Tibial nerve (tissue), 4 donors: ENCODE measurements around the gene FHOD1.

Experiments used
- EP300 ChIP-seq, 2 donors: sonication (generic); formaldehyde crosslinking; IDR thresholded peaks; one replicate each; pipeline ENCODE4 v1.6.1; 2017; ENCODE audit warnings: antibody characterized with exemption in 2 of 2, mild to moderate bottlenecking in 1 of 2
- POLR2A ChIP-seq, 2 donors: fragments of 450-650 bp; IDR thresholded peaks; one replicate each; pipeline ENCODE4 v1.6.1; 2017; ENCODE audit warnings: antibody characterized with exemption in 2 of 2, mild to moderate bottlenecking in 2 of 2, moderate library complexity in 2 of 2
- TF ChIP-seq, protein P1 (sequence below), 5 experiments: fragments of 200-600 bp in 3 of 5; fragments of 450-650 bp in 2 of 5; sonication (generic) in 3 of 5; IDR thresholded peaks; one replicate each; pipeline ENCODE4 v1.5.1; 2016 to 2019; ENCODE audit warnings: antibody characterized with exemption in 5 of 5, mild to moderate bottlenecking in 3 of 5, moderate library complexity in 2 of 5

DNA sequence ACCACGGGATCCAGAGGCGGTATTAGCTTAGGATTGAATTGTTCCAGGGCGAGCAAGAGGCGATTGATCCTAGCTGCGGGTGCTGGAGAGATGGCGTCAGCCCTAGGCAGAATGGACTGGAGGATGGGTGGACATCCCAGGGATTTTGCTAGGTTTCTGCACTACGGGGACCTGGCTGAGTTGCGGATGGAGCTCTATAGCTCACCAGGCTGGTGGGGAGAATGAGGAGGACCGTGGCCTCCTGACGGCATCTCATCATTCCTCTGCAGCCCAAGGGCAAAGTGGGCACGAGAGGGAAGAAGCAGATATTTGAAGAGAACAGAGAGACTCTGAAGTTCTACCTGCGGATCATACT lies 19.7 kb downstream of the FHOD1 start:
- TF ChIP-seq, protein P1, sequence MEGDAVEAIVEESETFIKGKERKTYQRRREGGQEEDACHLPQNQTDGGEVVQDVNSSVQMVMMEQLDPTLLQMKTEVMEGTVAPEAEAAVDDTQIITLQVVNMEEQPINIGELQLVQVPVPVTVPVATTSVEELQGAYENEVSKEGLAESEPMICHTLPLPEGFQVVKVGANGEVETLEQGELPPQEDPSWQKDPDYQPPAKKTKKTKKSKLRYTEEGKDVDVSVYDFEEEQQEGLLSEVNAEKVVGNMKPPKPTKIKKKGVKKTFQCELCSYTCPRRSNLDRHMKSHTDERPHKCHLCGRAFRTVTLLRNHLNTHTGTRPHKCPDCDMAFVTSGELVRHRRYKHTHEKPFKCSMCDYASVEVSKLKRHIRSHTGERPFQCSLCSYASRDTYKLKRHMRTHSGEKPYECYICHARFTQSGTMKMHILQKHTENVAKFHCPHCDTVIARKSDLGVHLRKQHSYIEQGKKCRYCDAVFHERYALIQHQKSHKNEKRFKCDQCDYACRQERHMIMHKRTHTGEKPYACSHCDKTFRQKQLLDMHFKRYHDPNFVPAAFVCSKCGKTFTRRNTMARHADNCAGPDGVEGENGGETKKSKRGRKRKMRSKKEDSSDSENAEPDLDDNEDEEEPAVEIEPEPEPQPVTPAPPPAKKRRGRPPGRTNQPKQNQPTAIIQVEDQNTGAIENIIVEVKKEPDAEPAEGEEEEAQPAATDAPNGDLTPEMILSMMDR (IDR thresholded peaks at IDR 0.05): no peak
- TF ChIP-seq POLR2A (IDR thresholded peaks at IDR 0.05): no peak
- no peak for TF ChIP-seq EP300 (IDR thresholded peaks at IDR 0.05)
